Epithelial cell of esophagus (primary cell): ENCODE data around the gene S100A14.
A peak's percentile ranks its signal among the peaks of the same experiment; 100 is the strongest.

Source experiments
- DNase-seq: peaks from one replicate; pipeline ENCODE4 v3.0.0; 2010; ENCODE audit warnings: low read depth
- H3K4me3 ChIP-seq: 2 replicates; pipeline ENCODE4 v1.5.1; 2011; ENCODE audit warnings: mild to moderate bottlenecking, low read length, control low read depth
- CTCF ChIP-seq: IDR thresholded peaks from 2 replicates; pipeline ENCODE4 v1.5.1; 2011; ENCODE audit warnings: low read depth, mild to moderate bottlenecking, low read length, control low read depth, inconsistent platforms; ENCODE audit not compliant: insufficient read depth; ENCODE audit errors: missing control alignments

Gene S100A14

GRCh38 chr1:153616144-153616916, at the start of gene S100A14:
Gene S100A14, minus strand, starts transcription at chr1:153616325. Its CDS starts 467 bp downstream, at chr1:153615858.
- H3K4me3 ChIP-seq: peak within 1 kb of the TSS; percentile 100
- no peak for TF ChIP-seq CTCF
- peak; percentile 96 for DNase-seq

- no peak for TF ChIP-seq CTCF
- H3K4me3 ChIP-seq: no peak overlapping the region
- DNase-seq: peak; percentile 22
Measured at GRCh38 chr1:153663211-153663610, 47.1 kb upstream of the S100A14 start.

- no peak overlapping the region for H3K4me3 ChIP-seq
- TF ChIP-seq CTCF: no peak
- DNase-seq: no peak
Measured at GRCh38 chr1:153662269-153662668, 46.1 kb upstream of the S100A14 start.

- DNase-seq: no peak
- no peak overlapping the region for H3K4me3 ChIP-seq
- TF ChIP-seq CTCF: no peak
Measured at GRCh38 chr1:153661111-153661708, 45.1 kb upstream of the S100A14 start.

GRCh38 chr1:153659656-153660055, 43.5 kb upstream of the S100A14 start:
- peak overlapping the region; percentile 79 for H3K4me3 ChIP-seq
- DNase-seq: no peak
- no peak for TF ChIP-seq CTCF

GRCh38 chr1:153659175-153659534, 43.0 kb upstream of the S100A14 start:
- no peak for DNase-seq
- TF ChIP-seq CTCF: no peak
- peak overlapping the region; percentile 79 for H3K4me3 ChIP-seq
